ENCODE data around the gene SCD.
A peak's percentile ranks its signal among the peaks of the same experiment; 100 is the strongest.

SCD gene

DNA sequence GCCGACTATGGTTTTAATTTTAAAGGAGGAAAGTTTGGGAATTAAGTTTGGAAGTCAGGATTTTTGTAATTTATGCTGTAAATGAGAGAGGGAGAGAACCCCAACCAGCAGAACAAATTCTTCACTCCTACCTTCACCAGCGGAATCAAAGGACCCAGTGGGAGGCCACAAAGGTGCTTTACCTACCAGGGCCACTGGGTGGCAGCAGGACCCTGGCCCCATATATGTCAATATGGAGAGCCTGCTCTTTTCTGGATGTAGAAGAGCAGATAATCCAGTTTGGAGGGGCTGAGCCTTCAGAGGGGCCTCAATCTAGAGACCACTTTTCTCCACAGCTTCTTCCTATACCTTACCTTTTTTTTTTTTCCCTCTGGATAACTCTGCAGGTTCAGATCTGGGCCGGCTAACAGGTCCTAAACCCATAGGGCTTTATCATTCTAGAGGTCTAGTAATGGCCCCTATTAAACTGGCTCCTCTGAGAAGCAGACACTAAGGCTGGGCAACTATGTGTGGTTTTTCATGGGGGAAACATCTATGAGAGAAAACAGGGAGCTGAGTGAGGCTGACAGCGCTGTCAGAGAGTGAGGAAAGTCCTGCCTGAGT lies 8.5 kb upstream of the SCD start:
- H3K4me3 ChIP-seq (ENCODE audit: low read depth, low read length), result no peak overlapping the region
- DNase-seq (ENCODE audit: low read depth), result peak; percentile 77
- TF ChIP-seq, protein P1, sequence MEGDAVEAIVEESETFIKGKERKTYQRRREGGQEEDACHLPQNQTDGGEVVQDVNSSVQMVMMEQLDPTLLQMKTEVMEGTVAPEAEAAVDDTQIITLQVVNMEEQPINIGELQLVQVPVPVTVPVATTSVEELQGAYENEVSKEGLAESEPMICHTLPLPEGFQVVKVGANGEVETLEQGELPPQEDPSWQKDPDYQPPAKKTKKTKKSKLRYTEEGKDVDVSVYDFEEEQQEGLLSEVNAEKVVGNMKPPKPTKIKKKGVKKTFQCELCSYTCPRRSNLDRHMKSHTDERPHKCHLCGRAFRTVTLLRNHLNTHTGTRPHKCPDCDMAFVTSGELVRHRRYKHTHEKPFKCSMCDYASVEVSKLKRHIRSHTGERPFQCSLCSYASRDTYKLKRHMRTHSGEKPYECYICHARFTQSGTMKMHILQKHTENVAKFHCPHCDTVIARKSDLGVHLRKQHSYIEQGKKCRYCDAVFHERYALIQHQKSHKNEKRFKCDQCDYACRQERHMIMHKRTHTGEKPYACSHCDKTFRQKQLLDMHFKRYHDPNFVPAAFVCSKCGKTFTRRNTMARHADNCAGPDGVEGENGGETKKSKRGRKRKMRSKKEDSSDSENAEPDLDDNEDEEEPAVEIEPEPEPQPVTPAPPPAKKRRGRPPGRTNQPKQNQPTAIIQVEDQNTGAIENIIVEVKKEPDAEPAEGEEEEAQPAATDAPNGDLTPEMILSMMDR (IDR thresholded peaks at IDR 0.05; ENCODE audit: insufficient read depth, low read depth, low read length, missing control alignments), result peak; percentile 93

DNA sequence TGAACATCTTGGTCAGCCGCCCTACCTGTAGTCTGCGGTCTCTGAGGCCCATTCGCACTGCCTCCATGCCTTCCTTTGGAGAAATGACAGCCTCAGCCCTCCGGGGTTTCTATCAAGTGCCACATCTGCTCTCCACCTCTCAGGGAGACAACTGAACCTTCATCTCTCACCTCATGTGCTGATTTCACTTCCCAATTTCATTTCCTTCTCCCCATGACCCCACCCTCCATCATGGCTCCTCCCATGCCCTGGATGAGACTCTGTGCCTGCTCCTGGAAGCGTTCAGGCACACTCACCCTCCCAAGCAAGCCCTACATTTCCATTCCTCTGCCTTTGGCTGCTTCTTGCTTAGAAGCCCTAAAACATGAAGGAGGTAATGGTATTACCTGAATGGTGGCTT lies 7.8 kb upstream of the SCD start:
- peak; percentile 68 for DNase-seq (ENCODE audit: low read depth)
- TF ChIP-seq, protein P1 (IDR thresholded peaks at IDR 0.05; ENCODE audit: insufficient read depth, low read depth, low read length, missing control alignments), result no peak
- H3K4me3 ChIP-seq (ENCODE audit: low read depth, low read length), result no peak overlapping the region

DNA sequence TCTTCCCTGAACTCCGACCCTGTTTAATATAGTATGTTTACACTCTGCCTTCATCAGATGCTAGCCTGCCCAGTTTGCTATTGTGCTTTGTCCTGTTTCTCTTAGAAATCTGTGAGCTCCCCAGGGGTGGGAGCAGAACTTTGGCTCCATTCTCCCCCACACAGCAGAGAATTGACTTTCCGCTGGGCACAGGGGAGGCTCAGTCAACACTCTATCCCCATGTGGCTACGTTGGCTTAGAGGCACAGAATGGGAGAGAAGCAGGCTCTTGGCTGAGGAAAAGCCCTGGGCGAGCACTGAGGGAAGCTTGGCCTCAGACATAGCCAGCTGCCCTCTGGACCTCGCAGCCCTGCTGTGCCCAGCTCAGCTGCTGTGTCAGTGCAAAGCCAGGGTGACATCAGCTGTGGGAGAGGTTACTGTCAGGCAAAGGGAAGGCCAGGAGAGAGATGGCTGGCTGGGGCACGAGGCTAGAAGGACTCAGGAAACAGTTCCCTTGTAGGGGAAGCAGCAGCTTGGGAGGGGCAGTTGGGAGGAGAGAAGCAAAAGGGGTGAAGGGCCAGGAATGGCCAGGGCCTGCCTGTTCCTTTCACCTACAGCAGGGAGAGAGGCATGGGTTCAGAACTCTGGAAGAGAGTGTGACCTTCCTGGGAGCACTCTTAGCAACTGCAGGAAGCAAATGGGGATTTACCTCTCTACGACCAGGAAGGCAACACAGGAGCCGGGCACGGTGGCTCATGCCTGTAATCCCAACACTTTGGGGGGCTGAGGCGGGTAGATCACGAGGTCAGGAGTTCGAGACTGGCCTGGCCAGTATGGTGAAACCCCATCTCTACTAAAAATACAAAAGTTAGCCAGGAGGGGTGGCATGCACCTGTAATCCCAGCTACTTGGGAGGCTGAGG lies 5.8 kb upstream of the SCD start:
- TF ChIP-seq, protein P1 (IDR thresholded peaks at IDR 0.05; ENCODE audit: insufficient read depth, low read depth, low read length, missing control alignments), result no peak
- DNase-seq (ENCODE audit: low read depth), result no peak
- no peak overlapping the region for H3K4me3 ChIP-seq (ENCODE audit: low read depth, low read length)

DNA sequence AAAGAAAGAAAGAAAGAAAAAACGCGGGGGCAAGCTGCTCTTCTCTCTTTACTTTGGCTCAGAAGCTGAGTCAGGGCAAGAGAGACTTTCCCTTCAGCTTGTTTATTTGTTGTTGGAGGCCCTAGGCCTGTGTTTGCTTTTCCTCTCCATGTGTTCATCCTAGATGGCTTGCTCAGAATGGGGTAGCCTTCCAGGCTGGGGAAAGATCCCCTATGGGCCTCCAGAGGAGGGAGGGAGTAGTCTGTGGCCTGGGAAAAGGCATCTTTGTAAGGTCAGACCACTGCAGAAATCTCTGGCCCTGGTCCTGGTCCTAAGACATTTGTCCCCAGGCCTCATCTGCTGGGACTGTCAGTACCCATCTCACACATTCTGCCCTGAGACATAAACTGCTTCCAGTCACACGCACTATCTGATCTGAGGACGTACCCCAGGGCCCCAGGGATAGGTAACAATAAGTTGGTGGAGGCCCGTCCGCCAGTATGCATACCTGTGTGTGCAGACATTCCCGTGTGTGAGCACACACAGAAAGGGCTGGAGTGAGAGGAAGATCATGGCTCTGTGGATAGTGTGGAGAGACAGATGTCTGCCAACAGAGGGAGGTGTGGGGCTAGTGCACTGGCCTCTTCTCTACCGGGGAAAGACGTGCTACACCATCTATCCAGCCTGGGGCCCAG lies 4.9 kb upstream of the SCD start:
- DNase-seq (ENCODE audit: low read depth), result peak; percentile 61
- H3K4me3 ChIP-seq (ENCODE audit: low read depth, low read length), result no peak overlapping the region
- TF ChIP-seq, protein P1 (IDR thresholded peaks at IDR 0.05; ENCODE audit: insufficient read depth, low read depth, low read length, missing control alignments), result peak; percentile 61

DNA sequence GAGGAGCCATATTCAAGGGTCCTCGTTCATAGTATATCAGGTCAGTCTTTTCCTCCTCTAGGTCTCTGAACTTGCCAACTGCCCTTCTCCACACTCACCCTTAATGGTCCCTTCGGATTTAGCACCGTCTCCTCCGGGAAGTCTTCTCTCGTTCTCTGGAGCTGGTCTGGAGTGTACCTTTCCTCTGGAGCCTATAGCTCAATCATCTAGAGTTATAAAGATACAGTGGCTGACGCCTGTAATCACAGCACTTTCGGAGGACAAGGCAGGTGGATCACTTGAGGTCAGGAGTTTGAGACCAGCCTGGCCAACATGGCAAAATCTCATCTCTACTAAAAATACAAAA lies 4.4 kb upstream of the SCD start:
- TF ChIP-seq, protein P1 (IDR thresholded peaks at IDR 0.05; ENCODE audit: insufficient read depth, low read depth, low read length, missing control alignments), result no peak
- DNase-seq (ENCODE audit: low read depth), result no peak
- no peak overlapping the region for H3K4me3 ChIP-seq (ENCODE audit: low read depth, low read length)

DNA sequence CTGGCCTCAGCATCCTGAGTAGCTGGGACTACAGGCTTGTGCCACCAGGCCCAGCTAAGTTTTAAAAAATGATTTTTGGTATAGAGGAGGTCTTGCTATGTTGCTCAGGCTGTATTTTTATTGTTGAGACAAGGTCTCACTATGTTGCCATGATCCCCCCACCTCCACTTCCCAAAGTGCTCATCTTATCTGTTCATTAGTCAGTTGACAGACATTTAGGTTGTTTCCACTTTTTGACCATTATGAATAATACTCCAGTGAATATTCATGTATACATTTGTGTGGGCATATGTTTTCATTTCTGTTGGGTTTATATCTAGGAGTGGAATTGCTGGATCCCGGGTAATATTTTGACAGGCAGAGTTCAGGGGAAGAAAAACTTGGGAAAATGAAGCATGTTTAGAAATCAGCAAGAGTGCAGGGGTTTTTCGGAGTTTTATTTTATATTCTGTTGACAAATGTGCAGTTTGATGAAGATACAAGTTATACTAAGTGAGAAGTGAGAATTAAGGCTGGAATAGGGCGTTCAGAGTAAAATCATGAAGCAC lies 2.7 kb upstream of the SCD start:
- DNase-seq (ENCODE audit: low read depth), result no peak
- no peak overlapping the region for H3K4me3 ChIP-seq (ENCODE audit: low read depth, low read length)
- TF ChIP-seq, protein P1 (IDR thresholded peaks at IDR 0.05; ENCODE audit: insufficient read depth, low read depth, low read length, missing control alignments), result no peak

Data from GM12865 (cell line).